SK-N-SH treated with all-trans-retinoic acid at 6 μM for 48 hours (cell line): ENCODE results near the gene BACH1.

ENCODE experiments used
- ARNTL ChIP-seq: fragments of 450-650 bp; formaldehyde crosslinking; IDR thresholded peaks from 2 replicates; pipeline ENCODE4 v1.5.0; 2020; ENCODE audit warnings: low read depth, mild to moderate bottlenecking, moderate library complexity, borderline replicate concordance
- CSDC2 ChIP-seq: fragments of 250-450 bp; sonication (Bioruptor Pico); IDR thresholded peaks from 2 replicates; pipeline ENCODE4 v1.5.0; 2020; ENCODE audit warnings: mild to moderate bottlenecking, moderate library complexity
- CSRNP3 ChIP-seq: fragments of 250-450 bp; sonication (Bioruptor Pico); IDR thresholded peaks from 2 replicates; pipeline ENCODE4 v1.5.1; 2021; ENCODE audit warnings: mild to moderate bottlenecking, moderate library complexity
- ESRRG ChIP-seq: fragments of 250-450 bp; sonication (Bioruptor Pico); IDR thresholded peaks from 2 replicates; pipeline ENCODE4 v1.6.1; 2021; ENCODE audit warnings: mild to moderate bottlenecking
- POU6F1 ChIP-seq: fragments of 250-450 bp; sonication (Bioruptor Pico); IDR thresholded peaks from 2 replicates; pipeline ENCODE4 v1.8.0; 2021; ENCODE audit warnings: low read depth, mild to moderate bottlenecking, moderate library complexity, borderline replicate concordance
- PPARA ChIP-seq: fragments of 250-450 bp; sonication (Bioruptor Pico); IDR thresholded peaks from 2 replicates; pipeline ENCODE4 v1.5.0; 2020; ENCODE audit warnings: mild to moderate bottlenecking, borderline replicate concordance
- SNAI2 ChIP-seq: fragments of 250-450 bp; sonication (Bioruptor Pico); IDR thresholded peaks from 2 replicates; pipeline ENCODE4 v1.5.0; 2020; ENCODE audit warnings: mild to moderate bottlenecking, moderate library complexity
- TOX ChIP-seq: fragments of 250-450 bp; sonication (Bioruptor Pico); IDR thresholded peaks from 2 replicates; pipeline ENCODE4 v1.8.0; 2021; ENCODE audit warnings: mild to moderate bottlenecking, moderate library complexity, borderline replicate concordance
- ZC3H10 ChIP-seq: fragments of 250-450 bp; sonication (Bioruptor Pico); IDR thresholded peaks from 2 replicates; pipeline ENCODE4 v1.5.1; 2021; ENCODE audit warnings: mild to moderate bottlenecking, moderate library complexity
- ZFP3 ChIP-seq: fragments of 250-450 bp; sonication (Bioruptor Pico); IDR thresholded peaks from 2 replicates; pipeline ENCODE4 v1.5.0; 2020; ENCODE audit warnings: mild to moderate bottlenecking, moderate library complexity
- ZFP30 ChIP-seq: fragments of 450-650 bp; formaldehyde crosslinking; IDR thresholded peaks from 2 replicates; pipeline ENCODE4 v1.5.0; 2022; ENCODE audit warnings: mild to moderate bottlenecking, moderate library complexity

- TF ChIP-seq CSDC2 (CRISPR knock-in tag) (no peak), CSRNP3 (CRISPR knock-in tag) (no peak), ZFP3 (CRISPR knock-in tag) (no peak), ZFP30 (no peak), ARNTL (no peak), TOX (CRISPR knock-in tag) (no peak), POU6F1 (CRISPR knock-in tag) (no peak), PPARA (no peak), ESRRG (no peak), SNAI2 (CRISPR knock-in tag) (no peak), ZC3H10 (no peak)
Measured at GRCh38 chr21:29360799-29361765, 62.4 kb downstream of the BACH1 start.
